GM12801 (cell line): ENCODE results near the gene DCP2.

ENCODE experiments used
- TF ChIP-seq, protein P1 (sequence below): IDR thresholded peaks from one replicate; pipeline ENCODE4 v1.5.1; 2011; ENCODE audit warnings: control low read depth; ENCODE audit not compliant: insufficient read length; ENCODE audit errors: extremely low read depth

DCP2 gene

DNA sequence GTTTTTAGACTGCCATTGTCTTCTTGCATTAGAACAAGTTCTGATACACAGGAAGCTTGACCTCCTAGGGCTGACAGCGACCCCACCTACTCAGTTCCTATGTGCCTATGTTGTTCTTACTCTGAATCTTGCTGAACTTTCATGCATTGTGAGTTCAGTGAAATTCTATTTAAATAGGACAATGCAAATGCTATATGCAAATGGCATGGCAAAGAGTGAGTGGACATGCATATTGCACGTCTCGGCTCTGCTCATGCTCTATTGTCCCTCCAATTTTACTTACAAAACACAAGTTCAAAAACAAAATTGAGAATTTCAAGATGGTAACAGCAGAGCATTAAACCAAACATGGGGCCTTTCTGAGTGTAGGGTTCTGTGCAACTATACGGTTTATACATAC, 5.3 kb upstream of the DCP2 start:
- TF ChIP-seq, protein P1, sequence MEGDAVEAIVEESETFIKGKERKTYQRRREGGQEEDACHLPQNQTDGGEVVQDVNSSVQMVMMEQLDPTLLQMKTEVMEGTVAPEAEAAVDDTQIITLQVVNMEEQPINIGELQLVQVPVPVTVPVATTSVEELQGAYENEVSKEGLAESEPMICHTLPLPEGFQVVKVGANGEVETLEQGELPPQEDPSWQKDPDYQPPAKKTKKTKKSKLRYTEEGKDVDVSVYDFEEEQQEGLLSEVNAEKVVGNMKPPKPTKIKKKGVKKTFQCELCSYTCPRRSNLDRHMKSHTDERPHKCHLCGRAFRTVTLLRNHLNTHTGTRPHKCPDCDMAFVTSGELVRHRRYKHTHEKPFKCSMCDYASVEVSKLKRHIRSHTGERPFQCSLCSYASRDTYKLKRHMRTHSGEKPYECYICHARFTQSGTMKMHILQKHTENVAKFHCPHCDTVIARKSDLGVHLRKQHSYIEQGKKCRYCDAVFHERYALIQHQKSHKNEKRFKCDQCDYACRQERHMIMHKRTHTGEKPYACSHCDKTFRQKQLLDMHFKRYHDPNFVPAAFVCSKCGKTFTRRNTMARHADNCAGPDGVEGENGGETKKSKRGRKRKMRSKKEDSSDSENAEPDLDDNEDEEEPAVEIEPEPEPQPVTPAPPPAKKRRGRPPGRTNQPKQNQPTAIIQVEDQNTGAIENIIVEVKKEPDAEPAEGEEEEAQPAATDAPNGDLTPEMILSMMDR = no peak

DNA sequence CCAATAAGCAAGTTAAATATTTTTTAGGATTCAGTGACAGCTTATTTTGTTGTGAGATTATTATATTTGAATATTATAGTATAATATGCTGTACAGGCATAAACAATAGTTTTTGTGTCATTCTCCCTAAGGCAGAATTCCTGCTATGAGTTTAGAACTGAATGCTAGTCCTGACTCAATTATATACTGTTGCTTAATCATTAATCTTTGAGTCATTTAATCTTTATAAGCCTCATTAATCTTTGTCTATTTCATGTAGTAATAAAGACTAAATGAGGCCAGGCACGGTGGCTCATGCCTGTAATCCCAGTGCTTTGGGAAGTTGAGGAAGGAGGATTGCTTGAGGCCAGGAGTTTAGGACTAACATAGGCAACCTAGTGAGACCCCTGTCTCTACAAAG, 3.6 kb upstream of the DCP2 start:
- TF ChIP-seq, protein P1 = no peak

DNA sequence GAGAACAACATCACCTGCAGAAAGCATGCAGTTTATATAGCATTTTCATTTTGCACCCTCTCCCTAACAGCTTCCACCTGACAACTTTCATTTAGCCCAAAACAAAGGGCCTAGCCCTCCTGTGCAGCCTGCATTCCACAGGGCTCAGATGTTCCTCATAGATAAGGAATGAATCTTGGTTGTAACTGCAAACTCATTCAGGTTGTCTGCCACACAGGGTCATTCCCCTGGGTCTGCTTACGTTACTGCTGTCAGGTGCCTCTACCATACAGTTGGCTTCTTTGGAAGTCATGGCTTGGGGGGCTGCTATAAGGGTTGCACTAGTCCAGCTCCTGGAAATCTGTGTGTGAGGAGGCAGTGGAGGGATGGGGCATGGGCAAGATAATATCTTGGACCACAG, 2.7 kb upstream of the DCP2 start:
- TF ChIP-seq, protein P1 = no peak

DNA sequence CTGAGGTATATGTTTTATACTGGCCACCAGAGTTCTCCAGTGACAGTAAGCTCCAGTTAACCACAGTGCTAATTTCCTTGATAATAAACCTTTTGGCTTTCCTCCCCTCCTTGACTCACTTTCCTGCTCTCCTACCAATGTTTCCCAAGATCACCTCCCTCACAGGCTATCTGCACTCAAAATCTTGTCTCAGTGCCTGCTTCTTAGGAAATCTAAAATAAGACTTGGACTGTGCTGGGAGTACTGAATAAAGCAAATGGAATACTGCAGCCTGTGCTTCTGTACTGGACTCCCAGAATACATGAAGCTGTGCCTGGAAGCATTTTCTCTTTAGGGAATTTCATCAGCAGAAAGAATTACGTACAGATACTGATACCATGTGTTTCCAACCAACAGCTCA, 1.7 kb upstream of the DCP2 start:
- TF ChIP-seq, protein P1 = no peak

DNA sequence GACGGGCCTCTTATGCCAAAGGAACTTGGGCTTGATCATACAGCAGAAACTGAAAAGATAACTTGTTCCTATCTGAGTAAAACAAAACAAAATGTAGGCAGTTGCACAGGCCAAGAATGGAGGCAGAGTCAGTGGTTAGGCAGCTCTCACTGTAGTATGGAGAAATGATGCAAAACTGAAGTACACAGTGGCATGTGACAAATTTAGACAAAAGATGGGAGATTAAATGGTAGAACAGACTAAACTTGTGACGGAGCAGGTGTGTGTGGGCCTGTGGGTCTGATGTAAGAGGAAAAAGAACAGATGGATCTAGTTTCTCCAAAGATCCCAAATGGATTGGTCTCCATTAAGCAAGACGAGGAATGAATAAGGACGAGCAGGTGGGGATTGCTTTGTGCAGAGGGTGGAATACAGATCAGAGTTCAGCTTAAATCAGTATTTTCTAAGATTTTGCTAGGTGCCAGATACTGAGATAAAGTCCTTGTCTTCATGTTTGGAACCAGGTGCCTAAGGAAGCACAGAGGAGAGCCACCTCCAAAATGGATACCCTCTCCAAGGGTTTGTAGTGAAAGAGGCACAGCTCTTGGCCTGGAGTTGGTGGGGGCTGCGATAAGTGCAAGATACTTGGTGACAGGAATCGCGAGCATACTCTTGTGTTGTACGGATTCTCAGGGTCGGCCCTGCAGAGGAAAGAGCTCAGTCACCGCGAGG, 722 bp upstream of the DCP2 start:
- TF ChIP-seq, protein P1 = no peak

DNA sequence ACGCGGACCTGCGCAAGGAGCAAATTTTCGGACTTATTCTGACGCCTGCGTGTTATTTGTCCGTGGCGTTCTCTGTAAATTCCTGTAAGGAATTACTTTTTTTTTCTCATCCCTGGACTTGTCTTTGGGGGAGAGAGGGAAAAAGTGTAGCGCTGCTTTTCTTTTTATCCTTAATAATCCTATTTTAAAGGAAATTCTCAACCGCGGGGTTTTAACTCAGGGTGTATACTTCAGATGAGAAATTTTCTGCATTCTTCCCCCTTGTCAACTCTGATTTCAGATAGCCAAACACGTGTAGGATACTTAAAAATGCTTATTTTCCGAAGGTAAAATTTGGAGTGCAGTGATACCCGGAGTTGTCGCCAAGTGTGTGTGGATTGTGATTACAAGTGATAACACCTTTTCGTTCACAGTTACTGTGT, 853 bp downstream of the DCP2 start:
- TF ChIP-seq, protein P1 = no peak

DNA sequence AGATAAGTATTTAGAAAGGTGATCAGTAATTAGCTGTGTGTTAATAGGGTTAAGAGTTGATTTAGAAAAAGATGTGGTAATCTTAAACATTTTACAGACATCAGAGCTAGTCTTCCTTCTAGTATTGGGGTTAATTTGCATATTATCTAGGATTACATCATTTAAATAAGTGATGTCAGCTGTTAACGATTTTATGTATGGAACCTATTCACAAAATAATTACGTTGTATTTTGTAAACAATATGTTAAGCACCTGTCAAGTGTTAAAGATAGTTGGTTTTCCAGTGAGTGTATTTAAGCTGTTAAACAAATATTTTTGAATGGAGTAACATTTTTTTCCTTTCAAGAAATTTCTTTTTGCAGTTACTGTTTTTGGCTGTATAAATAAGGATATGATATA, 2.2 kb downstream of the DCP2 start:
- TF ChIP-seq, protein P1 = no peak
